HEK293T (cell line): ENCODE data around the gene IVNS1ABP.

Experiments used
- ARNT ChIP-seq: fragments of 450-650 bp; IDR thresholded peaks from 2 replicates; pipeline ENCODE4 v1.6.1; 2017; ENCODE audit warnings: mild to moderate bottlenecking
- ELF4 ChIP-seq: fragments of 450-650 bp; IDR thresholded peaks from 2 replicates; pipeline ENCODE4 v1.6.1; 2017; ENCODE audit warnings: antibody characterized with exemption
- FOXA1 ChIP-seq: fragments of 450-650 bp; IDR thresholded peaks from 2 replicates; pipeline ENCODE4 v1.6.1; 2016; ENCODE audit warnings: mild to moderate bottlenecking
- FOXK2 ChIP-seq: fragments of 450-650 bp; IDR thresholded peaks from 2 replicates; pipeline ENCODE4 v1.6.1; 2016; ENCODE audit warnings: mild to moderate bottlenecking
- FOXM1 ChIP-seq: fragments of 450-650 bp; IDR thresholded peaks from 2 replicates; pipeline ENCODE4 v1.6.1; 2017; ENCODE audit warnings: mild to moderate bottlenecking, borderline replicate concordance
- NFRKB ChIP-seq: fragments of 450-650 bp; IDR thresholded peaks from 2 replicates; pipeline ENCODE4 v1.6.1; 2016; ENCODE audit warnings: mild to moderate bottlenecking, moderate library complexity
- SP1 ChIP-seq: fragments of 450-650 bp; IDR thresholded peaks from 2 replicates; pipeline ENCODE4 v1.6.1; 2017

DNA sequence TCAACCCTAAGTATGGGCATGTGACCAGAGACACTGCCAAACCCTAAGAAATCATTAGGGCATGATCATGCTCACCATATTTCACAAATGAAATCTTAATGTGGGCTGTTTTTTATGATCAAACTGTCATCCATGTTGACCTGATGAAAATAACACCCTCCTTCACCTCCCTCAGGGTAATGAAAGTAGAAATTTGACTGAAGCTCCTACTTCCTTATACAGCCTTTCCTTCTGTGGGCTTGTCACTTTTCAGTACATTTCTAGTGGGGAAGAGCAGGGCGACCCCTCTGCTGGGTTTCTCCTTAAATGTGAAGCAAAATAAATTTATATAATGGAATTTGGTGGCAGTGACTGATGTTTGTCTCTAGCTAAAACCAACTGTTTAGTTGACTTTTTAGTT is 25.9 kb downstream of the IVNS1ABP start:
- no peak for TF ChIP-seq ARNT
- no peak for TF ChIP-seq FOXM1
- TF ChIP-seq ELF4, result no peak
- no peak for TF ChIP-seq FOXA1
- TF ChIP-seq NFRKB, result no peak
- TF ChIP-seq SP1, result no peak
- no peak for TF ChIP-seq FOXK2
